GM18511 (cell line): ENCODE results near the gene M1AP.

Experiments
- ATAC-seq: cut with Tn5 transposase; IDR thresholded peaks from one replicate; pipeline ENCODE4 v1.9.1; 2021; ENCODE audit warnings: mild to moderate bottlenecking, moderate library complexity; ENCODE audit not compliant: unreplicated experiment

Gene M1AP

GRCh38 chr2:74507926-74508520 lies 140.1 kb downstream of the M1AP start:
- ATAC-seq, result peak; percentile 16
